CD4-positive, alpha-beta T cell treated with Interferon gamma for 1 hour (primary cell): ENCODE results near the gene MCTP2.

Experiments used
- DNase-seq: peaks from one replicate; pipeline ENCODE4 v3.0.0-alpha.2; 2020

The MCTP2 gene

GRCh38 chr15:94300612-94301011 is 69.3 kb downstream of the MCTP2 start:
- no peak for DNase-seq

DNA sequence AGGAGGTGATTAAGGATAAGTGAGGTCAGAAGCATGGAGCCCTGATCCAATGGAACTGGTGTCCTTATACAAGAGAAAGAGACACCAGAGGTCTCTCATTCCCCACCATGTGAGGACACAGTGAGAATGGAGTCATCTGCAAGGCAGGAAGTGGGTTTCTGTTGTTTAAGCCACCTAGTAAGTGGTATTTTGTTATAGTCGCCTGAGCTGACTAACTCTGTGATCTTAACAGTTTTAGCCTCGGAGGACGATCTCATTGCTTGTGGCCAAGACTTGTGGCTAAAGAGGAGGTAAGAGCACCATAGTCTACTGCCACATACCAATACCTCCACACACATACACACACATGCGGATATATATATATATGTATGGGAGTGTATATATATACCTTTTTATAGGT is 73.8 kb downstream of the MCTP2 start:
- peak; percentile 18 for DNase-seq

DNA sequence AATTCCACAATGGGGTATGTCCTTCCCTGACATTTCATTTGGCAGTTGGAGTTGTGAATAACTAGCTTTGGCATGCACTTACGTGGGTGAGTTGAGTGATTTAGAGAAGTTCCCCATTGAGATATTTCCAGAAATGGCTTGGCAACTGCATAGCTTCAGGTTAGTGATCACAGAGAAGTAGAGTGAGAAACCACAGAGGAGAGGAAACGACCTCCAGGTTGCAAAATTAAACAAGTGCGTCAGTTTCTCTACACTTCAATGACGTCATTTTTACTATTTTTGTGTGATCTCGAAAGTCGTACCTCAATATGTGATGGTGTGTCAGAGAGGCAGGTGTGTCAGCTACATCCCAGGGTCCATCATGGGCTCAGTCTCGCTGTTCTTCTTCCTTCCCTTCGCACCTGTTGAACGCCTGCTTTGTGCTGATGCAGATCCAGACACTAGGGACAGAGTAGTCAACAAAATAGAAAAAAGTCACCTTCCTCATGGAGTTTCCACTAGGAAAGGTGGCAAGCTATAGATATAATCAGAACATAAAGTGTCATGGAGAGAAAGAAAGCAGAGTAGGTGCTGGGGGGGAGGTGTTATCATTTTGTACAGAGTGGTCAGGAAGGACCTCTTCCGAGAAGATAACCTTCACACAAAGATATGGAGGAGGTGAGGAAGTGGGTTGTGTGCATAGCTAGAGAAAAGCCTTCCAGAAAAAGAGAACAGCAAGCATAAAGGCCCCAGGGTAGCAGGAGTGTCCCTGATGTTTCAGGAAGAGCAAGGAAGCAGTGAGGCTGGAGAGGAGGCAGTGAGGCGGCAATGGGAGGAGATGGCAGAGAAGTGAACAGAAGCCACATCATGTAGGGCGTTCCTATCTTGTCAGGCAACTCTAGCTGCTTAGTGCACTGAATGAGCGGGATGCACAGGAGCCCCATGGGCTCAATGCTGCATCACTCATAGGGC is 75.6 kb downstream of the MCTP2 start:
- DNase-seq = peak; percentile 49

GRCh38 chr15:94312946-94313345 is 81.6 kb downstream of the MCTP2 start:
- no peak for DNase-seq

DNA sequence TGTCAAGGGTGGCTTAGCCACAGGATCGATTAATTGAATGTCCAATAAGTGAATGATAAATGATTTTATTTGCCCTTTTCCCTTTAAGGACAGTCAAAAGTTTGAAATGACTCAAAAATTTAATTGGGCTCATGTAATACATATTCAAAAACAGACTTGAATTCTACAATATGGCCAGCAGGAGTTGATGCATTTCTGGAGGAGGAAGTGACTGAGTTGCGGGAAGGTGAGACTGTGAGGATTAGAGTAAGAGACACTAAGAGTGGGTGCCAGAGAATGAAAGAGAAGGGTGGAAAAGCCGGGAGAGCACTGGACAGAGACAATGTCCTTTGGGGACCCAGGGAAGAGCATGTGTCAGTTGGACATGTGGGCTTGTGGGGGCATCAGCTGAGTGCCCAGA is 83.3 kb downstream of the MCTP2 start:
- DNase-seq = no peak

- no peak for DNase-seq
Observed at GRCh38 chr15:94317211-94317610, 85.8 kb downstream of the MCTP2 start.

- no peak for DNase-seq
Observed at GRCh38 chr15:94322141-94322540, 90.8 kb downstream of the MCTP2 start.

DNA sequence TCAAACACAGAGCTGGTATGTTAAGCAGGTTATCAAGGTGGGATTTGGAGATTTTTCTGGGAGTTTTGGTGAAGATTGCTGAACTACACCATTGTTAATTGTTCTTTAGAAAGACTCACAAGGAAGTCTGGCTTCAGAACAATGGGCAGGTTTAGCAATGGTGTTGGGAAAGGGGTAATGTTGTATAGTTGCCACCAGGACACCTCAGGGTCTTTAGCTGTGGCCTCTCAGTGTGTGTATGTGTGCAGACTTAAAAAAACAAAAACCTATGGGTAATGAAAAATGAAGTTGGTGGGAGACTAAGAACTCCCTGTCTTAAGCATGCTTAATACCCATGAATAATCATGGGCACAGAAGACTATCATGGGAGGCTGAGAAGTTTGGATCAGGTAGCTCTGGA is 91.7 kb downstream of the MCTP2 start:
- DNase-seq = no peak

DNA sequence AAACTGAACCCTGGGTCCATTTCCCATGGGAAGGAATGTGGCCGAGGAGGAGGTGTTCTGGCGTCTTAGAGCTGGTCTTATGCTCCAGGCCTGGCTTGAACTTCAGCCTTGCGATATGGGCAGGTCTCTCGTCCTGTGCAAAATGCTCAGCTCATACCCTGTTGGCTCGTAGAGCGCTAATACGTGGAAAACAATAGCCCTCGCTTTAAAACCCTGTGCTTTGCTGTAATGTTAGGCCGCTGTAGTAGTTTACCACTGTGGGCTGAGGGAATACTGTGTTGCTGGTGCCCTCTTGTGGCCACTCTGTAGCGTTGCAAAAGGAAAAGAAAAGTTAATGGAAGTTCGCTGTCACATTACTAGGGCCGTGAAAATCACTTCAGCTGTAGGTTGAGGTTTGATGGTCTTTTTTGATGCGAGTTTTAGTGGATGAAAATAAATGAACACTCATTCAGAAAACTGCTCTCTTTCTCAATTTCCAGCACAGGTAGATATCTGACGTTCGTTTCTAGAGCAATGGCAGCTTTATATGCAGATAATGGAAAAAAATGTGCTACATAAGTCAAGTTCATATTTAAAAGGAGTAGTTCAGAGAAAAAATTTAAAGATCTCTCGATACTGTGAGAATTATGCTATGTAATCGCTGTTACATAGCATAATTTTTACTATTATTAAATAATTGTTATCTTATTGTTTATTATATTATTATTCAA is 92.9 kb downstream of the MCTP2 start:
- peak; percentile 60 for DNase-seq

DNA sequence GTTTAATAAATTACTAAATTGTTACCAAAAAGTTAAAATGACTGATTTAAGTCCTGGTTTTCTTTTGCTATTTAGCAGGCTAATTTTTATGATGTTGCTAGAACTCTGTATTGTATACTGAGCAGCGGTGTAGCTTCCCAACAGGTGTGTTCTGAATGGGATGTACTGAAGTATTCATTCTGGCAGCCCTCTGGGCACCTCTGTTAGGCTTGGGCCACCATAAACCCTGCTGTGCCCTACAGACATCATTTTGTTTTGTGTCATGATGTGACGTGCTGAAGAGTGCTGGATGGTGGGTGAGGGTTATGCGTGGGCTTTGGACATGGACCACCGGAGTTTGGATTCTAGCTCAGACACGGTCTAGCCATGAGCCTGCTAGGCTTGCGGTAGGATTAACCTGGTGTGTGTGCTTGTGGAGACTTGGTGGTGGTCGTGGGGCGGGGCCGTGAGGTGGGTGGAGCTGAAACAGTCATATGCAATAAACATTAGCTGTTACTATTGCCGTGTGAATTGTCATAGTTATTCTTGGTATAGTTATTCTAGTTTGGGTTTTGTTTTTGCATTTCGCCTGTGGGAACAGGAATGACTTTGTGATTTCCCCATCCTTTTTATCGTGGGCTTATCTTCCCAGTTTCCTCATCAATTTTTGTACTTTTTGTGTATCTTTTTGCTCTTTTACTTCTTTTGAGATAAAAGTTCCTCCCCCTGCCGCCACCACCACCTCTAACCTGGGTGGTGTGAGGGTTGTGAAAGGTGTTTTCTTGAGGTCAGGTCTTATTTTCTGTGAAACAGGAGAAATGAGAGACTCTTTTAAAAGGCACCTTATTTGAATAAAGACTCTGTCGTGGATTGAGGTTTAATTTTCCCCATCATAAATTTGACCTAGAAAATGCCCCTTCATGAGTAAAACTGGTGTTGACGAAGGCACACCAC is 93.7 kb downstream of the MCTP2 start:
- DNase-seq = no peak

GRCh38 chr15:94327356-94327936 is 96.1 kb downstream of the MCTP2 start:
- DNase-seq = no peak

- no peak for DNase-seq
Observed at GRCh38 chr15:94331731-94332130, 100.4 kb downstream of the MCTP2 start.

DNA sequence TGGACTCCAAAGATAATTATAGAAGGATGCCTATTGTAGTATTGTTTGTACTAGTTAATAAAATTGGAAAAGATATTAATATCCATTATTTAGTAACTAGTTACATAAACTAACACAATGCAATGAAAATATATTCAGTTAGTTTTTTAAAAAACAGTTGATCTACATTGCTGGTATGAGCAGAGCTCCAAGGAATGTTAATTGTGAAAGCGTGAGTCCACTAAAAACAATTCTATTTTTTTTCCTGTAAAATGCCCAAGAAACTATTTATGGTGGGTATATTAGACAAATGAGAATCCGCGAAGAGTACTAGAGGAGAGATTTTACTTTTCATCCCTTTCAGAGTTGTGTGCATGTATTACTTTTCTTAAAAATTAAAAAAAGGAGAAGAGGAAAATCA is 104.3 kb downstream of the MCTP2 start:
- DNase-seq = no peak

- DNase-seq = no peak
Observed at GRCh38 chr15:94336817-94337467, 105.6 kb downstream of the MCTP2 start.

DNA sequence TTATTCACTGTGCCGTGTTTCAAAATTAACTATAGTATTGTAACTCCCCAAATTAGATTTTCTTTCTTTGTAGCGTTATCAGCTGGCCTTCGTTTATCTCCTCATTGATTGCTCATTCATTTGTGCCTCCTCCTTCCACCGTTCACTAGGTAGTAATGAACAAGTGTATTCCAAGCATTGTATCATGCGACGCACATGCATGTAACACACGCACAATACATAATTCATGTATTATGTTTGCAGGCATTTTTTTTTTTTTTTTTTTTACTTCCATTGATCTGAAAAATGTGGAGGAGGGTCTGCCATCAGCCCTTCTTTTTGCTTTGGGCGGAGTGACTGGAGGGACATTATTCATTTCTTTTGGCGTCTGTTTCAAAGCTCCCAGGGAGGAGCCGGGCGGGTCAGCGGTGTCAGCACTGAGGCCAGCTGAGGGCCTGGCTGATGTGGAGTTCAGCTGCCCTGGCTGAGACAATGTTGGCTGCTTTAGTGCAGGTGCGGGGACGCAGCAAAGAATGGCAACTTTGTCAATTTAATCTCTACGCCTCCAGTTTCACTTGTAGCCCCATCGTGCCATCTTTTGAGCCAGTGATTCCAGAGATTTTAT is 107.0 kb downstream of the MCTP2 start:
- no peak for DNase-seq

- DNase-seq = no peak
Observed at GRCh38 chr15:94346282-94346681, 114.9 kb downstream of the MCTP2 start.

GRCh38 chr15:94348084-94348483 is 116.7 kb downstream of the MCTP2 start:
- DNase-seq = no peak

DNA sequence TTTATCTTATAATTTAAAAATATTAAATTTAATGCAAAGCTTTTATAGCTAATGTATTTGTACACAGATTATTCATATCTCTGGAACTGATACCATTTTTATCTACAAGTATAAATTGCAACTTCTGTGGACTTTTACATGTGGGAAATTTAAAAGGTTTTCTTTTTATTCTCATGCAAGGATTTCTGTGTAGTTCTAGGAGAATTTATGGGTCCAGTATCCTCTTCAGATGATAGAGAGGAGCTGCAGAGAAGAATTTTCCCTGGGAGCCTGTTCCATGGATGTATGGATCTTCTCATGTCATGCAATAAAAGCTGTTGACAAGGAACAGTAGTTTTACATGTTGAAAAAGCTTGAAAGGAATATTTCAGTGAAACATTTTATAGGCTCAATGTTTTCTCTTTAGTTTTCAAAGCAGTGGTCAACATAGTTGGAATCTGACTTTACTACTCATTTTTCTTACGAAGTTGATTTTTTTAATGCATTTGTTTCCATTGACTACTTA is 119.7 kb downstream of the MCTP2 start:
- DNase-seq = no peak

GRCh38 chr15:94352636-94353487 is 121.5 kb downstream of the MCTP2 start:
- DNase-seq = no peak

DNA sequence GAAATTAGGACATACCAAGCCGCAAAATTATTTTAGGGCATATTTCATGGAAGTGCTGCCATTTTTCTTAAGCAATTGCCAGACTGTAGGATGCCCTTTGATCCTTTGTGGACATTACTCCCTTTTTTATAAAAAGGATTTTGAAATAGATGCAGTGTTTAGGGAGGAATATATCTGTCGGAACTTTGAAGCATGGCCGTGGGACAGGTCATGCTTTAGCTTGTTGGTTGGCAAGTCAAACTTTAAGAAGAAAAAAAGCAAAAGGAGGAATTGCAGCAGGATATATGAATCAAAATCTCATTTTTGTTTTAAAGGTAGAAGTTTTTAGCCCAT is 122.1 kb downstream of the MCTP2 start:
- DNase-seq = no peak

- DNase-seq = no peak
Observed at GRCh38 chr15:94354655-94355054, 123.3 kb downstream of the MCTP2 start.
